Immature natural killer cell (primary cell): ENCODE measurements around the gene C1orf105. TPM values are rescaled to one million over a fixed set of nuclear protein-coding genes. Genes with fewer than 3 reads are reported as not detected.

ENCODE experiments used
- DNase-seq, 3 donors: peaks; one replicate each; pipeline ENCODE4 v3.0.0; 2022; ENCODE audit warnings: mixed read lengths in 1 of 3
- H3K27ac Mint-ChIP-seq, 6 donors: one replicate each; pipeline ENCODE4 v1.8.0; 2020; ENCODE audit warnings: mixed read lengths in 6 of 6, mild to moderate bottlenecking in 5 of 6, inconsistent platforms in 4 of 6, moderate library complexity in 3 of 6
- H3K27me3 Mint-ChIP-seq, 3 donors: one replicate each; pipeline ENCODE4 v1.8.0; 2020 to 2021; ENCODE audit warnings: low read depth in 3 of 3, mild to moderate bottlenecking in 3 of 3, mixed read lengths in 3 of 3, moderate library complexity in 3 of 3, inconsistent platforms in 1 of 3
- H3K36me3 Mint-ChIP-seq, 3 donors: one replicate each; pipeline ENCODE4 v1.8.0; 2020; ENCODE audit warnings: mixed read lengths in 3 of 3, inconsistent platforms in 2 of 3, mild to moderate bottlenecking in 2 of 3
- H3K4me1 Mint-ChIP-seq, 2 donors: one replicate each; pipeline ENCODE4 v1.8.0; 2020; ENCODE audit warnings: inconsistent platforms in 2 of 2, mild to moderate bottlenecking in 2 of 2, mixed read lengths in 2 of 2, moderate library complexity in 1 of 2
- H3K4me3 Mint-ChIP-seq, 5 donors: one replicate each; pipeline ENCODE4 v1.8.0; 2020; ENCODE audit warnings: mild to moderate bottlenecking in 5 of 5, mixed read lengths in 5 of 5, inconsistent platforms in 3 of 5, moderate library complexity in 3 of 5
- H3K9me3 Mint-ChIP-seq, 6 donors: one replicate each; pipeline ENCODE4 v1.8.0; 2020; ENCODE audit warnings: mild to moderate bottlenecking in 6 of 6, mixed read lengths in 6 of 6, inconsistent platforms in 4 of 6, moderate library complexity in 3 of 6
- polyA plus RNA-seq, 3 donors: library from polyadenylated mRNA; unstranded; fragments of 300-500 nt; fragmentation: Illumina TruSeq; gene quantifications; one replicate each; pipeline ENCODE4 v1.2.3, GENCODE V29; 2021

C1orf105 gene
- polyA plus RNA-seq, 3 donors from 2014 or later, result not detected

- DNase-seq, result no peak
- H3K27ac Mint-ChIP-seq, result no peak overlapping the region
- peaks cover 15 to 26% of the 10 kb centered on the region in 2 donors for H3K4me1 Mint-ChIP-seq
- no peak overlapping the region for H3K4me3 Mint-ChIP-seq
- H3K36me3 Mint-ChIP-seq, result peaks cover 0 to 7% (median 0%) of the 10 kb centered on the region in 3 donors
- no peaks in the 10 kb centered on the region for H3K9me3 Mint-ChIP-seq
- H3K27me3 Mint-ChIP-seq, result no peaks in the 10 kb centered on the region
Measured at GRCh38 chr1:172386046-172386445, 34.4 kb upstream of the C1orf105 start.

DNA sequence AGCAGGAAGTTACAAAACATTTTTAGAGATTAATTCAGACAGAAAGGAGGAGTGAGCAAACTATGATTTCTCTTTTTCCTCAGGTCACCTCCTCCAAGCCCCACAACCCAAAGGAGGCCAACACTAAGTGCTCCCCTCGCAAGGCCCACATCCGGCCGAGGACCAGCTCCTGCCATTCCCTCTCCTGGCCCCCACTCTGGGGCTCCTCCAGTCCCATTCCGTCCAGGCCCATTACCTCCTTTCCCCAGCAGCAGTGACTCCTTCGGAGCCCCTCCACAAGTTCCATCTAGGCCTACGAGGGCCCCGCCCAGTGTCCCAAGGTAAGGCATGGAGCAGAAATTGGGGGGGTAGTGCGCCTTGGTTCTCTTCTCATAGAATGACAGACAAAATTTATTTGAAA is 32.0 kb upstream of the C1orf105 start:
- Mint-ChIP-seq H3K9me3 (no peaks in the 10 kb centered on the region), H3K27me3 (peaks cover 0 to 1% (median 0%) of the 10 kb centered on the region in 3 donors), H3K27ac (no peak overlapping the region), H3K4me3 (no peak overlapping the region), H3K36me3 (peaks cover 0 to 12% (median 0%) of the 10 kb centered on the region in 3 donors), H3K4me1 (peaks cover 3 to 16% of the 10 kb centered on the region in 2 donors)
- DNase-seq, result no peak

DNA sequence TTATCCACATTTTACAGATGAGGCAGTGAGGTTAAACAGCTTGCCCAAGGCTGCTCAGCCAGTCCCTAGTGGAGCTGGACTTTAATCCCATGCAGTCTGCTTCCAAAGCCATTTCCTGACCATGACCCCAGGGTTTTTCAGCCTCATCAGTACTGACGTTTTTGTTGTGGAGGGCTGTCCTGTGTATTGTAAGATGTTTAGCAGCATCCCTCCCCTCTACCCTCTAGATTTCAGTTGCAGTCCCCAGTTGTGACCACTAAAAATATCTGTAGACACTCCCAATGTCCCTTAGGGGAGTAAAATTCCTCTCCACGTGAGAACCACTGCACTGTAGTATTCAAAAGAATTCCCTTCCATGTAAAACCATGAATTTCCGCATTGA is 30.2 kb upstream of the C1orf105 start:
- Mint-ChIP-seq H3K27ac (no peak overlapping the region), H3K9me3 (no peaks in the 10 kb centered on the region), H3K27me3 (peaks cover 0 to 4% (median 0%) of the 10 kb centered on the region in 3 donors), H3K36me3 (peaks cover 0 to 12% (median 0%) of the 10 kb centered on the region in 3 donors), H3K4me3 (no peak overlapping the region), H3K4me1 (peaks cover 21 to 34% of the 10 kb centered on the region in 2 donors)
- DNase-seq, result no peak

GRCh38 chr1:172390683-172391551 is 29.6 kb upstream of the C1orf105 start:
- Mint-ChIP-seq H3K4me3 (no peak overlapping the region), H3K27ac (no peak overlapping the region), H3K27me3 (peaks cover 0 to 4% (median 0%) of the 10 kb centered on the region in 3 donors), H3K9me3 (no peaks in the 10 kb centered on the region), H3K36me3 (peaks cover 0 to 12% (median 0%) of the 10 kb centered on the region in 3 donors), H3K4me1 (peaks cover 23 to 34% of the 10 kb centered on the region in 2 donors)
- no peak for DNase-seq

DNA sequence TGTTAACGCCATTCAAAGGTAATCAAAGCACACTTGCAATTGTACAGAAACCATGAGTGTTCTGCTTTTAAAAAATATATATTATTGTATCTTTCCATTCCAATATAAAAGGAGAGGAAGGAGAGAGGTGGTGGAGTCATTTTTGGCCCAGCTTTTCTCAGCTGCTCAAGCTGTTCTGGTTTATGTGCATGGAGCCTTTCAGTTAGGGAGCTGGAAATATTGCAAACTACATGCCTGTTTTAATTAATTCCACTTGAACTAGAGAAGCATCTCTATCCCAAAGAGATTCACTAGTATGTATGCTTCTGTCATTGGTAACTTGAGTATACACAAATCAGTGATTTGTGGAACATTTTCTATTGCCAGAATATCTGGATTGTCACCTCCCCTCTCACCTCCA is 28.5 kb upstream of the C1orf105 start:
- DNase-seq, result no peak
- Mint-ChIP-seq H3K27ac (no peak overlapping the region), H3K9me3 (no peaks in the 10 kb centered on the region), H3K4me3 (no peak overlapping the region), H3K36me3 (peaks cover 0 to 7% (median 0%) of the 10 kb centered on the region in 3 donors), H3K27me3 (peaks cover 0 to 4% (median 0%) of the 10 kb centered on the region in 3 donors), H3K4me1 (peaks cover 25 to 34% of the 10 kb centered on the region in 2 donors)

- H3K36me3 Mint-ChIP-seq, result peaks cover 0 to 11% (median 0%) of the 10 kb centered on the region in 3 donors
- no peaks in the 10 kb centered on the region for H3K9me3 Mint-ChIP-seq
- peaks cover 26 to 38% of the 10 kb centered on the region in 2 donors for H3K4me1 Mint-ChIP-seq
- peaks cover 0 to 4% (median 0%) of the 10 kb centered on the region in 3 donors for H3K27me3 Mint-ChIP-seq
- no peak overlapping the region for H3K4me3 Mint-ChIP-seq
- H3K27ac Mint-ChIP-seq, result peak overlapping the region in 4 of 6 donors; percentile 29 to 92 (median 62)
- no peak for DNase-seq
Measured at GRCh38 chr1:172393354-172393753, 27.1 kb upstream of the C1orf105 start.

DNA sequence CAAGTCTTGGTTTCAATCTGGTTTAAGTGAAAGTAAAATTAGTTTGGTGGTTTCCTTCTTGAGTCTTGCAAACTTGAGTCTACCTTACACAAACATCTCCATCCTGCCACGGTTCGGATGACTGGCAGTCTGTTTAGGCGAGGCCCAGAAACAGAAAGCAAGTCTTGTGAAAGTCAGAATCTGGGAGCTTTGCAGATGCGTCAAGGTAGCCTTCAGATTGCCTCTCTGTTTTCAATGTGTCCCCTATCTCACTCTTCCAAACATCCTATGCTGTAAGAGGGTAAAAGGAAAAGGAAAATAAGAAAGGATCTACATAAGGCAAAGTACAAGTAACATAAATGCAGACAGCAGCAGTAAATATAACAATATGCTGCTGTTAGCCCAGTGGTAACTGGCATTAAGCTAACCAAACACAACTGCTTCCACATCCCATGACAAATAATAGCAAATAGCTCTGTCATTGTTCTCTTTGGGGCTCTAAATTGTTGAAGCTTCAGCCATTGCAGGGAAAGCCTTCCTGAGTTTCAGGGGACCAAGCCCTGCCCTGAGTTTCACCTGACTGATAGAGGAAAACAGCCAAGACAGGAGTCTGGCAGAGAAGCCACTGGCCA is 26.2 kb upstream of the C1orf105 start:
- Mint-ChIP-seq H3K36me3 (peaks cover 0 to 10% (median 0%) of the 10 kb centered on the region in 3 donors), H3K9me3 (no peaks in the 10 kb centered on the region), H3K4me1 (peaks cover 34 to 47% of the 10 kb centered on the region in 2 donors), H3K27ac (peak overlapping the region; percentile 65 to 94 (median 88)), H3K27me3 (peaks cover 0 to 4% (median 0%) of the 10 kb centered on the region in 3 donors), H3K4me3 (peak overlapping the region; percentile 58 to 82 (median 68))
- peak; percentile 64 to 70 (median 65) for DNase-seq

DNA sequence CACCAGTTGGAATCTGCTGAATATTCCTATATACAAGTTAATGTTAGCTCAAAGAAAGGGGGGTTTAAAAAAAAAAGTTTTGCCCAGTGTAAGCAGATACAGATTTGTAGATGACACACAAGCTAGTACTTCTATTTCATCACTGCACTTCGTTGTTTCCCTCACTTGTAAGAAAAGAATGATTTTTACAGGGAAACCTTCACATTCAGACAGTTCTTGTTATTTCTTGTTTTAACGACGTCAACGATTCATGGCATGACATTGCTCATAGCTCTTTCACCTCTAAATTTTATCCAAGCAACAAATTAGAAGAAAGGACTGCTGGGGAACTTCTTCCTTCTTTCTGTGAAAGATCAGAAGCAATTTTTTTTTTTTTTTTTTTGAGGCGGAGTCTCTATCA is 25.7 kb upstream of the C1orf105 start:
- peaks cover 0 to 10% (median 0%) of the 10 kb centered on the region in 3 donors for H3K36me3 Mint-ChIP-seq
- H3K27me3 Mint-ChIP-seq, result peaks cover 0 to 4% (median under 1%) of the 10 kb centered on the region in 3 donors
- H3K27ac Mint-ChIP-seq, result peak overlapping the region; percentile 65 to 94 (median 88)
- H3K9me3 Mint-ChIP-seq, result no peaks in the 10 kb centered on the region
- DNase-seq, result no peak
- H3K4me1 Mint-ChIP-seq, result peaks cover 39 to 53% of the 10 kb centered on the region in 2 donors
- peak overlapping the region; percentile 58 to 82 (median 68) for H3K4me3 Mint-ChIP-seq

GRCh38 chr1:172395576-172395975 is 24.9 kb upstream of the C1orf105 start:
- peaks cover 0 to 10% (median 0%) of the 10 kb centered on the region in 3 donors for H3K36me3 Mint-ChIP-seq
- H3K4me1 Mint-ChIP-seq, result peaks cover 47 to 57% of the 10 kb centered on the region in 2 donors
- no peak overlapping the region for H3K27ac Mint-ChIP-seq

GRCh38 chr1:172397221-172397620 is 23.3 kb upstream of the C1orf105 start:
- DNase-seq, result no peak
- Mint-ChIP-seq H3K4me1 (peaks cover 49 to 56% of the 10 kb centered on the region in 2 donors), H3K36me3 (peaks cover 0 to 5% (median 0%) of the 10 kb centered on the region in 3 donors), H3K4me3 (no peak overlapping the region), H3K27ac (no peak overlapping the region), H3K9me3 (no peaks in the 10 kb centered on the region), H3K27me3 (peaks cover 0 to 5% (median 3%) of the 10 kb centered on the region in 3 donors)

More at GRCh38 chr1:172395576-172395975, 24.9 kb upstream of the C1orf105 start:
- H3K9me3 Mint-ChIP-seq, result no peaks in the 10 kb centered on the region
- H3K27me3 Mint-ChIP-seq, result peaks cover 0 to 4% (median 3%) of the 10 kb centered on the region in 3 donors
- DNase-seq, result no peak
- no peak overlapping the region for H3K4me3 Mint-ChIP-seq

- Mint-ChIP-seq H3K4me3 (no peak overlapping the region), H3K27me3 (peaks cover 0 to 5% (median 3%) of the 10 kb centered on the region in 3 donors), H3K9me3 (no peaks in the 10 kb centered on the region), H3K4me1 (peaks cover 52 to 60% of the 10 kb centered on the region in 2 donors), H3K36me3 (peaks cover 0 to 5% (median 0%) of the 10 kb centered on the region in 3 donors), H3K27ac (no peak overlapping the region)
- DNase-seq, result no peak
Measured at GRCh38 chr1:172397633-172398032, 22.9 kb upstream of the C1orf105 start.

DNA sequence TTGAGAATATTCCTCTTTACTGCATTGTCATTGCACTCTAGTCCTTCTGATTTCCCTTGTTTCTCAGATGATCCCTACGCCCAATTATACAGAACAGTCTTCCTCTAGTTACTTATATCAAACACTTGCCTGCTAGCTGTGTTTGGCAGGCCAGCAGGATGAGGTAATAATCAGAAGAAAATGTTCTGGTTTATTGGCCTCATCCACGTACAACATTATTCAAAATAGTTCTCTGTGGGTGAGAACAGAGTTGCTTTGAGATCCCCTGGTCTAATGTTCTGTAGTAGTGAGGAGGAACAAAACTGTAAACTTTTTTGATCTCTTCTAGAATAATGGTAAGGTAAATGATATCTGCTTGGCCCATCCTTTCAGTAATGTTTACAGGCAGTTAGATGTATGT is 22.3 kb upstream of the C1orf105 start:
- peaks cover 0 to 5% (median 0%) of the 10 kb centered on the region in 3 donors for H3K36me3 Mint-ChIP-seq
- H3K9me3 Mint-ChIP-seq, result no peaks in the 10 kb centered on the region
- no peak overlapping the region for H3K27ac Mint-ChIP-seq
- H3K27me3 Mint-ChIP-seq, result peaks cover 0 to 5% (median 3%) of the 10 kb centered on the region in 3 donors
- H3K4me1 Mint-ChIP-seq, result peaks cover 57 to 63% of the 10 kb centered on the region in 2 donors
- DNase-seq, result no peak
- H3K4me3 Mint-ChIP-seq, result no peak overlapping the region

GRCh38 chr1:172398970-172399755 is 21.3 kb upstream of the C1orf105 start:
- Mint-ChIP-seq H3K4me3 (peak overlapping the region; percentile 64 to 80 (median 71)), H3K27ac (peak overlapping the region in 3 of 6 donors; percentile 9 to 37 (median 17)), H3K9me3 (no peaks in the 10 kb centered on the region), H3K4me1 (peaks cover 54 to 63% of the 10 kb centered on the region in 2 donors), H3K36me3 (peaks cover 0 to 5% (median 0%) of the 10 kb centered on the region in 3 donors), H3K27me3 (peaks cover 0 to 5% (median 2%) of the 10 kb centered on the region in 3 donors)
- DNase-seq, result peak; percentile 19 to 40 (median 32)
